ENCODE results near the gene UBE2I.

The UBE2I gene

DNA sequence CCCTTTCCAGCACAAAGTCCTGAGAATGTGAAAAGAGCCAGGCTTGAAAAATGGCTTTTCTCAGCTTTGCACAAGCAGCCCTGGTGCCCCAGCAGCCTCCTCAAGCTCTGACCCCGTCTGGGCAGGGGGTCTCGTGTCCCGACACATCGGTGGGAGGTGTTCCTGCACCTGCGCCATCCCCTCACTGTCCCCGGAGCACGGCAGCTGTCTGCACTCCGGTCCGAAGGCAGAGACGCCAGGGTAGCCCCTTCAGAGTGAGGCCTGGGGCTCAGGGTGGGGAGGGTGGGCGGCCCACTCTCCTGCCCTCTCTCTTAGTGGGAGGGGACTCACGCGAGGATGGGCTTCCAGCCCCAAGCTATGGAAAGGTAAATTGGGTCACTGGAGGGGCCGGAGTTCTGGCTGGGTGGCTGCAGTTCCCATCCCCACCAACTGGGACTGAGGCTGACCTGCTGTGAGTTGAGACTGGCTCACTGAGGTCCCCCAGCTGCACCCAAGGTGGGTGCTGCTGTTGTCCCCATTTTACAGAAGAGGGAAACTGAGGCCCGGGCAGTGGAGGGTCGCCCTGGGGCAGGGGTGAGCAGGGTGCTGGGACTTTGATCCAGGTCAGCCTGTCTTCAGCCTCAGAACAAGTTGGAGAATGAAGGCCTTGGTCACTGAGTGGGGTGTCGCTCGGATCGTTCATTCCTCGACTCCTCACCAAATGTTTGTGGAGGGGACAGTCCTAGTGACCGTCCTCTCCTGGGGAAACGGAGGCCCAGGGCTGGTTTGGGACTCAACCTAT lies 21.7 kb downstream of the UBE2I start:
- DNase-seq, result no peak

DNA sequence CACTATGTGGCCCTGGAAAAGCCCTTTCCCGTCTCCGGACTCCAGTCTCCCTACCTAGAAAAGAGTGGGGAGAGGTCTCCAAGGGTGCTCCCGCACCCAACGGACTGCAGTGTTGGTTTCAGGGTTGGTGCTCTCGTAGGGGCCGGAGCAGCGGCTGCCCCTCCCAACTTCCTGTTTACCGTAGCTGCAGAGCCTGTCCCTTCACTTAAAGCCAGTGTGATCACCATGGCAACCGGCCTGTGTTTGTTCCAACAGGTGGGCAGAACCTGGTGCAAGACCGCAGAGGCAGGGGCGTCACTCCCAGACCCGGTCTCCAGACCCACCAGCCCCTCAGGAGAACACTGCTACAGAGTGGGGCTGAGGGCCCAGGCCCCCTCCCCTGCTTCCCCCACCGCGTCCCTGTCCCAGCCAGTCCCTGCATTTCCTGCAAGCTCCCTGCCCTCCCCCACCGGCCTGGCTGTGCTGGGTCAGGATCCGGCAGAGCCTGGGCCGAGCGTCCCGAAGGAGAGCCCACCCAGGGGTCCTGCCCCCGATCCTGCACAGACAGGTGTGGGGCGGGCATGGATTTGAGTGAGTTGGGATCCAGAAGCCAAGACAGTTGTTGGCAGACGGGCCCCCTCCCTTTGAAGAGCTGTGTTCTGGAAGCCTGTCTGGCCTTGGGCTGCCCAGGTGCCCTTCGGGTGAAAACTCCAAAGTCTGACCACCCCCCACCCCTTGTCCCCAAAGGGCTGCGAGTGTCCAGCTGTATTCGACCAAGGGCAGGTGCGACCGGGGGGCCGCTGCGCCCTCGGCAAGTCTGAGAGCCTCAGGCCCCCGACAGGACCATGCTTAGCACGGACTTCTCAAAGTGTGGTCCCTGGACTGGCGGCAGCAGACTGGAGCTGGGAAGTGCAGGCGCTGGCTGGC lies 22.5 kb downstream of the UBE2I start:
- DNase-seq, result no peak

DNA sequence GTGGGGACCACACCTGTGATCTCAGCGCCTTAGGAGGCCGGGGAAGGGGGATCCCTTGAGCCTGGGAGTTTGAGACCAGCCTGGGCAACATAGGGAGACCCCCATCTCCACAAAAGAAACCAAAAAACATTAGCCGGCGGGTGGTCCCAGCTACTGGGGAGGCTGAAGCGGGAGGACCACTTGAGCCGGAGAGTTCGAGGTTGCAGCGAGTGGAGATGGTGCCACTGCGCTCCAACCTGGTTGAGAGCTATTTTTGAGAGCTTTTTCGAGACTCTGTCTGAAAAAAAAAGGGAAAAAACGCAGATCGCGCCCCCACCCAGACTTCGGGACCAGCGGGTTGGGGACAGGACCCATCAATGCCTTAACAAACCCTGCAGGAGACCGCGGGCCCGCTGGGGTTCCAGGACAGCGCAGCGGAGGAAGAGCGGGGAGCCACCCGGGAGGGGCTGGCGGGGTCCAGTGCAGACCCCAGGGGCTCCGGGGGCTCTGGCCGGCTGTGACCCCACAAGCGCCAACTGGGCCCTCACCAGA lies 23.2 kb downstream of the UBE2I start:
- no peak for DNase-seq

DNA sequence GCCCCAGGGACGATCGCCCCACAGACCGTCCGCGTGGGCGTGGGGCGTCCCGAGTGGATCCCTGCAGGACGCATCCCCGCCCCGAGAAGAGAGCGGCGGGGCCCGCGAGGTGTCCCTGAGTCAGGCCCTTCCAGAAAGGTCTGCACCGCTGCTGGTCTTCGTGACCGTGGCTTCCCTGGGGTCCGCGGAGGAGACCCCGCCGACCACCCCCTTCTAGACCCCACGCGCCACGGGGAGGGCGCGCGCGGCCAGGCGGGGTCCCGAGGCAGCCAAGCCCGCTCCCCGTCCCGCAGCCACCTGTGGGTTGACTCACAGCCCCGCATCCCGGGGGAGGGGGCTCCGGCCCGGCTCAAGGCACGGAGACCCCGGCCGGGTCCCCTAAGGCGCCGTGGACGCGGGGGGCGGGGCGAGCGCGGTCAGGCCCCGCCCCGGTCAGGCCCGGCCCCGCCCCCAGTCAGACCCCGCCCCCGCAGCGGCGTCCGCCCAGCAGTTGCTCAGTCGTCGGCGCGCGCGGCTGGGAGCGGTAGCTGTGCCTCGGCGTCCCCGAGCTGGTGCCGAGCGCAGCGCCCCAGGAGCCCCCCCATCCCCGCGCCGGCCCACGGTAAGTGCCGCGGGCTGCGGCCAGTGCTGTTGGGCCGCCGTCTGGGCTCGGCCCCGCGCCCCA lies 23.8 kb downstream of the UBE2I start, which contains the start of gene BAIAP3:
BAIAP3 (plus strand) TSS at position 497 of the 664 bp plus-strand sequence. CDS start 4,905 bp downstream, outside the sequence.
- DNase-seq, result no peak

DNA sequence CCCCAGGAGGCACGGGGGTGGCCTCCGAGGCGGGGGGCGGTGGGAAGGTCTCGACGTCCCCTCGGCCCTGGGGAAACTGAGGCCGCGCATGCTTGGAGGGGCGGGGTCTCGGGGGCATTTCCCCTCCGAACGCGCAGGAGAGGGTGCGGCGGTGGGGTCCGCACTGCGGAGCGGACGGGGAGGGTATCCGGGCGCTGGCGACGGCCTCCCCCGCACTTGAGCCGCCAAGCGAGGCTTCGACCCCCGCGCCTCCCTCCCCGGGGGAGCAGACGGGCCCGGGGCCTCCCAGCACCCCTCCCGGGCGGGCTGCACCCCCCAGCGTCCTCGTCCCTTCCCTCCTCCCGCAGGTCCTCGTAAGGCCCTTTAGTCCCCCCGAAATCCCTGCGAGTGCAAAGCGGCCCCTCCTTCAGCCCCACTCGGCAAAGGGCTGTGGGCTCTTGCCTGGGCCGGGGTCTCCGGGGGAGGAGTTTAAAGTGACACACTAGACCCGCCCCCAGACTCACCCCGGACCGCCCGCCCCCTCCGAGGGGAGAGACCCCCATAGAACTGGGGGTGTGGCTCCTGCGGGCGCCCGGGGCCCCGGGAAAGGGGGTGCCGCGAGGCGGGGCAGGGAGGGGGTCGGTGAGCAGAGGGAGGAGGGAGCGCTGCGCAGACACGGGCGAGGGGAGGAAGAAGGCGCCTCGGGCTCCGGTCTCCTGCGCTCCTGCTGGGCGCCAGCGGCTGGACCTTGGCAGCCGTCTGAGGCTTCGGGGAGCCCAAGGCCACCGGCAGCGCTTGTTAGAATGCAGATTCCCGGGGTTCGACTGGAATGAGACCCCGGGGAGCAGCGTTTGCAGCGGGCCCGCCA lies 24.6 kb downstream of the UBE2I start:
- DNase-seq, result no peak

DNA sequence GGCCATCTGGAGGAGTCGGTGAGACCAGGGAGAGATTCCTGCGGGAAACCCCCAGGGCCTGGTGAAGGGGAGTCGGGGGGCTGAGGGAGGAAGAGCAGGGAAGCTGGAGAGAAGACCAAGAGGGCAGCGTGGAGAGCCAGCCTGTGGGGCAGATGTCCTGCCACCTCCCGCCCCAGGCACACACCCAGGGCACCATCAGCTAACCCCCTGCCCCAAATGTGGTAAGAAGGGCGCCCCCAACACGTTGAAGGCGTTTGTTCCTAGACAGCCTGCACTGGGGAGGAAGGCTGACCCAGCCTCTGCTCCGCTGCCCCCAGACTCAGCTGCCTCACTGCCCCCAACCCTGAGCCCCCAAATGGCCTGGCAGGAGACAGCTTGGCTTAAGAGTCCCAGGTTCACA lies 25.3 kb downstream of the UBE2I start:
- no peak for DNase-seq

DNA sequence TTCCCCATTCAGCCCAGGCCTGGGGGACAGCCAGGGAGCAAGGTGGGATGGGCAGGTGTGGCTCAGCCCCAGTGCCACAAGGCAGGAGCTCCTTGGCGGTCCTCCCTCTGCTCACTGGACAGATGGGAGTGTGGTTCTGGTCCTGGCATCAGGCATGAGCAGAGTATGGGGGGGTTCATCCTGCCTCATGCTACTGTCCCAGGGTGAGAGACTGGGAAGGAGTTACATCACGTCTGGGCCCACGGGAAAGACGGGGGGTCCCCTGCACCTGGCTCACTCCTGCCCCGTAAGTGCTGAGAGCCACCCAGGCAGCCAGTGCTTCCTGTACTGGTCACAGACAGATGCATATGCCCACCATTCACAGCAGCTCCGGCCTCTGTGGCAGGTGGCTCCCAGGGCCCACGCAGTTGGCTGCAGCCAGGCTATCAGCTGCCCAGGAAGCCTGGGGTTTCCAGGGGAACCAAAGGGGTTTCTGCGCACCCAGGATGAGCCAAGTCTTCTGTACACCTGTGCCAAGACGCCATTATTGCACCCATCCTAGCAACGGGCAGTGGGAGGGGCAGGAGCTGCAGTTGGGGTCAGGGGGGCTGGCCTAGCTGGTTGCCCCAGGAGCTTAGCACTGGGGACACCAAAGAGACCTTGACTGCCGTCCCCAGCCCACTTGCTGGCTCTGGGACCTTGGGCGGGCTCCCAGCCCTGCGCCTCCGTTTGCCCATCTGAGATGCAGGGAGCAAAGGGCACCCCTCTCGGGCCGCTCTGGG lies 26.0 kb downstream of the UBE2I start:
- no peak for DNase-seq

DNA sequence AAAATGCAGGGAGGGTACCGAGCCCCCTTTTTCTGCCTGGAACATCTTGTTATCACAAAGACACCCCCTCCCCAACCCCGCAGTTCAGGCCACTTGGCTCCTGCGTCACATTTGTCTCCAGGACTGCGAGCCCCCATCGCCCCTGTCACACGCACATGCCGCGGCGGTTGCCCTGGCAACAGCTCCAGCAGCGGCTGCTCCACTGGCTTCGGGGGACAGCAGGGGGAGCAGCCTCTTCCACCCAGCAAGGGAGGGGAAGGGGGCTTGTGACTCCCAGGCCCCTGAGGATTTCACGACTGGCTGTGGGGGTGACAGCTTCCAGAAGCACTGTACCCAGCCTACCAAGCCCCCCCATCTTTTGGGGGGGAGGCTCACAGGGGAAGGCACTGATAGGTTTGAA lies 26.6 kb downstream of the UBE2I start:
- no peak for DNase-seq

DNA sequence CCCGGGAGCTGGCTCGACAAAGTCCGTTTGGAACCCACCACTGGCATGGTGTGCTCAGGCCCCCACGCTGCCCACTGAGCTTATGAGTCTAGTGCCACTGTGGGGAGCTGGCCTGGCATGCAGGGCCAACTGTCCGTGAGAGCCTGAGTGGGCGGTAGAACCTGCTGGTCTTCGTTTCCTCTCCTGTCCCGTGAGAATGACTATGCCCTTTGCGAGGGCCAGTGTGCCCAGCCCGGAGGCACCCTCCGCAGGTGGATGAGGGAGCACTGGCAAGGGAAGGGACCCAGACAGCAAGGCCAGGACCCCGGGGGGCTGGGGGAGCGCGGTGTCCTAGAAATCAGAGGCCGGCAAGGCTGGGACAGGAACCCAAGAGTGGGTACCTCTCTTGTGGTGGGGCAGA lies 27.2 kb downstream of the UBE2I start:
- no peak for DNase-seq

DNA sequence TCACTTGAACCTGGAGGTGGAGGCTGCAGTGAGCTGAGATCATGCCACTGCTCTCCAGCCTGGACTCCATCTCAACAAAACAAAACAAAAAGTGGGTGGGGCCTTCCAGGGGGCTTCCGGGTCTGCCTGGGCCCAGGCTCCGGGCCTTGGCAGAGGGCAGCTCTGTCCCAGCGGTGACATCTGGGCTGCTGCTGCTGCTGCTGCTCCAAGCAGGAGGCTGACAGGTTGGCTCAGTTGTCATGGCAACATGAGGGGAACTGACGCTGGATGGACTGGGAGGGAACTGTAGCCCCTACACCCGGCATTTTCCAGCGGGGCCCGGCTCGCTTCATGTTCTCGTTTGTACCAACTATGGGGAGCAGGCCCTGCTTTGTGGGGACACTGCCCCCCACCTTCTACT lies 28.1 kb downstream of the UBE2I start:
- DNase-seq, result no peak

DNA sequence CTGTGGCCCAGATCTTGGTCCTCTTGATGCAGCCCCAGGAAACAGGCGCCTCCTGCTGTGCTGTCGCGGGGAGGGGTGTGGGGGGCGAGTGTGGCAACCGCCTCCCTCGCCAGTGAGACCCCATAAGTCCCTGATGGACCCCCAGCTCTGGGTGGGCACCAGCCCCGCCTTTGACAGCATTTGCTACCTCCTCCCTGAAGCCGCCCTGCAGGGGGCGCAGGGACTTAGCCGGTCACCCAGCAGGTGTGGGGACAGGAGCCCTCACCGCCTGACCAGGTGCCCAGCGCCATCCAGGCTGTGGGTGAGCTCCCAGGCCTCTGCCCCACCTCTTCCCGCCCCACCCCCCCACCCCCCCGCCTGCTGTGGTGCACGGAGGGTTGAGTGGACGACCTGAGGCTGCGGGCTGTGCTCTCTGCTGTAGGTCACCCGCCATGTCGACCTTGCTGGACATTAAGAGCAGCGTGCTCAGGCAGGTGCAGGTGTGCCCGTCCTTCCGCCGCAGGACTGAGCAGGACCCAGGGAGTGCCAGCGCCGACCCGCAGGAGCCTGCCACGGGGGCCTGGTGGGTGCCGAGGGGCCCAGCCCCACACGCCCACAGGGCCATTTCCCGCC lies 28.8 kb downstream of the UBE2I start:
- no peak for DNase-seq

DNA sequence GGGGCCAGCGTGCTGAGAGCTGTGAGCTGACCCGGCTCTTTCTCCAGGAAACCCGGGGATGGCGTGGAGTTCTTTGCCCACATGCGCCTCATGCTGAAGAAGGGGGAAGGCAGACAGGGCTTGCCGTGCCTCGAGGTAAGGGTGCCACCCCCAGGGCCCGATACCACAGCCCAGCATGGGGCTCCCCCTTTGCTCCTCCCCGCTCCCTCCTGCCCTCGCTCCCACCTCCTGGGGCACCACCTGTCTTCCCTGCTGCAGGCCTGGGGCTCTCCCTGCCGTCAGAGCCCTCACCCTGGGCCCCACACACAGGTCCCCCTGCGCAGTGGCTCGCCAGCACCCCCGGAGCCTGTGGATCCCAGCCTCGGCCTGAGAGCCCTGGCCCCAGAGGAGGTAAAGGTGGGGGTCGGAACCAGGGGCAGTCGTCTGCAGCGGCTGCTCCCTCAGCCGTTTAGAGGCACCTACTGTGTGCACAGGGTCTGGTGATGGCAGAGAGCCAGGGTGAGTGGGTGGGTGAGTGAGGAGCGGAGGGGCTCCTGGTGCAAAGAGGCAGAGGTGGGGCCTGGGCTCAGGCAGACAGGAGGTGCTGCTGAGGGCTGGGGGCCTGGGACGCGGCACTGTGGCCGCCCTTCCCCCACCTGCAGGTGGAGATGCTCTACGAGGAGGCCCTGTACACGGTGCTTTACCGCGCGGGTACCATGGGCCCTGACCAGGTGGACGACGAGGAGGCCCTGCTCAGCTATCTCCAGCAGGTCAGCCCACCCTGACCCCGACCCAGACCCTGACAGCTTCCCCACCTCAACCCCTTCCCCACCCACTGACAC lies 29.6 kb downstream of the UBE2I start:
- DNase-seq, result no peak

DNA sequence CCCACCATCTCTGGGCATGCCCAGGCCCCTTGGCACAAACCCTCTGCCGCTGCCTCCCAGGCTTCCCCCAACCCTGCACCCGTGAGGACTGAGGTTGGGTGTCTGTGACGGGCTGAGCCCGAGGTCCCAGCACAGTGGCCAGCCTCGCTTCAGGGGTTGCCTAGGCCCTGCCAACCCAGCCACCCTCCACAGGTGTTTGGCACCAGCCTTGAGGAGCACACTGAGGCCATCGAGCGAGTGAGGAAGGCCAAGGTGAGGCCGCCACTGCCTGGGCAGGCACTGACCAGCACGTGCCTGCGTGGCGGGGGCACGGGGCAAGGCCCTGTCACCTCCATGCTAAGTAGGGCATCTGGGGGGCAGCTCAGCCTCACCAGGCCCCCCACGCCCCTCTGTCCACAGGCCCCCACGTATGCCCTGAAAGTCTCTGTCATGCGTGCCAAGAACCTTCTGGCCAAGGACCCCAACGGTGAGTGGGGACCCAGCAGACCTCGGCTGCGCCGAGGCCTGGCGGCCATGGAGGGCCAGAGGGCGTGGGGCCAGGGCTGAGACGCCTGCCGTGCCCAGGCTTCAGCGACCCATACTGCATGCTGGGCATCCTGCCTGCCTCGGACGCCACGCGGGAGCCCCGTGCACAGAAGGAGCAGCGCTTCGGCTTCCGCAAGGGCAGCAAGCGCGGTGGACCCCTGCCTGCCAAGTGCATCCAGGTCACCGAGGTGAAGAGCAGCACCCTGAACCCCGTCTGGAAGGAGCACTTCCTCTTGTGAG lies 31.5 kb downstream of the UBE2I start:
- no peak for DNase-seq

DNA sequence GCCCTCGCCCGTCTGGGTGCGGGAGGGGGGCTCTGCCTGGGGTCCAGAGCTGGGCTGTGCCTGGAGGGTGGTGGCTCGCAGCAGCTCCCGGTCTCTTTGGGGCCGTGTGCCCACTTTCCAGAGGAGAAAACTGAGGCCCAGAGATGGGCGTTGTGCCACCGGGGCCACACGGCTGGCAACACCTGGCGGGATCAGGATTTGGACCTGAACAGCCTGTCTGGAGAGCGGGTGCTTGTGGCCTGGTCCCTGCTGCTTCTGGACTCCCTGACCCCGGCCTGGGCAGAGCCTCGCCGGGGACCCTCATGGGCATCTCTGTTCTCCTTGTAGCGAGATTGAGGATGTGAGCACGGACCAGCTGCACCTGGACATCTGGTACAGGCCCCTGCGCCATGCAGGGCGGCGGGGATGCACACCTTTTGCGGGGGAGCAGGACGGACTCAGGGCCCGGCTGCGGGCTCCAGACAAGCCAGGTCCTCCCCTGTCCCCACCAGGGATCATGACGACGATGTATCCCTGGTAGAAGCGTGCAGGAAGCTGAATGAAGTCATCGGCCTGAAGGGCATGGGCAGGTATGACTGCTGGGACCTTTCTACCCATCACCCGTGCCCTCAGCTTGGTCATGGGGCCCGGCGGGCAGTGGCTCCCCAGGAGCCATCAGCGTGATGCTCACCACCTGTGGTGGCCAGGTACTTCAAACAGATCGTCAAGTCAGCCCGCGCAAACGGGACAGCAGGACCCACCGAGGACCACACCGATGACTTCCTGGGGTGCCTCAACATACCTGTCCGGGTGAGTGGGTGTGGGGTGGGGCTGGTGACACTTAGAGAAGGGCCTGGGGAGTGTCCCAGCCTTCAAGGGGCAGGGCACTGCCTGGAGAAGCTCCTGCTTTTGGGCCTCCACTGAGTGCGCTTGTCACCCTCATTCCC lies 32.3 kb downstream of the UBE2I start:
- DNase-seq, result no peak

DNA sequence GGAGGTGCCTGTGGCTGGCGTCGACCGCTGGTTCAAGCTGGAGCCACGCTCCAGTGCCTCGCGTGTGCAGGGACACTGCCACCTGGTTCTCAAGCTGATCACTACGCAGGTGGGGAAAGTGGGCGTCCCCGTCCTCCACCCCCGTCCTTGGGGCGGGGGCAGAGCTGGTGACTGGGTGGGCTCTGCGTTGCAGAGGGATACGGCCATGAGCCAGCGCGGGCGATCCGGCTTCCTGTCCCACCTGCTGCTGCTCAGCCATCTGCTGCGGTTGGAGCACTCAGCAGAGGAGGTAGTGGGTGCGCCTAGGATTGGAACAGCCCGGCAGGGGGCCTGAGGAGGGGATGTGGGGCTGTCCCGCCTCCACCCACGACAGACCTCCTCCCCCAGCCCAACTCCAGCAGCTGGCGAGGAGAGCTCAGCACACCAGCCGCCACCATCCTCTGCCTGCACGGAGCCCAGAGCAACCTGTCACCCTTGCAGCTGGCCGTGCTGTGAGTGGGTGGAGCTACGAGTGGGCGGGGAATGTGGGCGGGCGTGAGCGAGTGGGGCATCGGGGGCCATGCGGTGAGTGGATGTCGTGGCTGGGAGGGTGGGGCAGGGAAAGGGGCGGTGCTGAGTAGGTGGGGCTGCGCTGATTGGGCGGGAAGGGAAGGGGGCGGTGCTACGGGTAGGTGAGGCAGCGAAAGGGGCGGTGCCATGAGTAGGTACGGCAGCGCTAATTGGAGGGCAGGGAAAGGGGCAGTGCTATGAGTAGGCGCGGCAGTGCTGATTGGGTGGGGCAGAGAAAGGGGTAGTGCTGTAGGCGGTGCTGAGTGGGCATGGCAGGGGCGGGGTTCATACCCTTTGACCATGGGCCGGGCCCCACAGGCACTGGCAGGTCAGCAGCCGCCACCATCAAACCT lies 33.3 kb downstream of the UBE2I start:
- no peak for DNase-seq

DNA sequence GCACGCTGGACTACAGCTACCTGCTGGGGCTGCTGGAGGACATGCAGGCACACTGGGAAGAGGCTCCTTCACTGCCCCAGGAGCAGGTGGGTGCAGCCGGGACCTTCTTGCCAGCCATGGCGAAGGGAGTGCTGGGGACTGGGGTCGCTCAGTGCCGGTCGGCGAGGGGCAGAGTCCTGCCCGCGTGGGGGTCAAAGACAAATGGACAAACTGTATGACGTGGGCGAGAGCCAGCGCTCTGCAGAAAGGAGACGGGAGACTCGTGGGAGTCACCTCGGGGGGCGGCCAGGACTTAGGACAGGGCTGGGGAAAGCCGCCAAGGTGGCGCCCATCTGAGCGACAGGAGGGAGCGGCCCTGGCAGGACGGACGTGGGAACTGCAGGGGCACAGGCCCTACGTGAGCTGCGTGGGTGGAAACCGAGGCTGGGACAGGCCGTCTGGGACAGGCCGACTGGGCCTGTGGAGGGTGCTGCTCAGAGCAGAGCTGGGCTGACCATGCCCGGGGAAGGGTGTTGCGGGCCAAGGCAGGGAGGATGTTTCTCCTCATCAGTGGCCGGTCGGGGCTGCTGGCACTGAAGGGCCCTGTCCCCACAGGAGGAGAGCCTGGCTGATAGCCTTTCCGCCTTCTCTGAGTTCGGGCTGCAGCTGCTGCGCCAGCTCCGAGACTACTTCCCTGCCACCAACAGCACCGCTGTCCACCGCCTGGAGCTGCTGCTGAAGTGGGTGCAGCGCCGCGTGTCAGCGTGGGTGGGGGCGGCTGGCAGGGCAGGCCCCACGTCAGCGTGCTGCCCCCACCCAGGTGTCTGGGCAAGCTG lies 34.2 kb downstream of the UBE2I start:
- DNase-seq, result no peak
